NCI-H748 (cell line): ENCODE measurements around the gene KLF15.

Source experiments
- DNase-seq: peaks from one replicate; lab custom pipeline; 2025; ENCODE audit not compliant: unreplicated experiment; lab: John Stamatoyannopoulos, UW

KLF15 gene

DNA sequence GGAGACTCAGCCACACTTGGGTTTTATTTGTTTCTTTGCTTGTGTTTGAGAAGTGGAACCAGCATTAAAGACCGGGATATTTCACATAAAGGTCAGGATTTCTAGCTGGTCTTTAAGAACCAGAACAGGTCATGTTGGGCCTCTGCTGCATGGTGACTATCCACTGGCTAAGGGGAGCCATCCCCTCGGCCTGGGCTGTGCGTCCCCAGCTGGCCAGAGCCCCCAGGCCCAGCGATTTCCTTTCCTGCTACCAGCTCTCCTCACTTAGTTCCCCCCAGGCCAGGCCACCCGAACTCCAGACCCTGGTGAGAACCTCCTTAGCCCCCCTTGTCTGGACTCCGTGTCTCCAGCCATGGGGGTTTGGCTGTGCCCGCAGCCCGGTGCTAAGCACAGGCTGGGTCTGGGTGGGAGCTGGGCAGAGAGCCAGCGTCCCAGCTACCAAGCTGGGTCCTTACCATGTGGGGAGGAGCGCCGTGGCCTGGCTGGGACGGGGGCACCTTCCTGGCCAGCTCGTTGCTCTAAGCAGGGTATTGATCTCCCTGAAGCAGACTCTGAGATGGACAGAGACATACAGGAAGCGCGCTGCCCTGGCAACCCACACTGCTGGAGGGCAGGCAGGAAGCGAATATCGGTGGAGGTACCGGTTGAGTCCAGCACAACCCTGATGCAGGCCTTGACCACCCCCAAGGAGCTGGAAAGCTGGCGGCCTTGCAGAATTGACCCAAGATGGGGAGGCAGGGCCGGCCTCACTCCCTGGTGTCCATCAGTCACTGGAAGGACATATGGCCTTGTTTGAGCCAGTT is 49.4 kb downstream of the KLF15 start:
- DNase-seq, result no peak

DNA sequence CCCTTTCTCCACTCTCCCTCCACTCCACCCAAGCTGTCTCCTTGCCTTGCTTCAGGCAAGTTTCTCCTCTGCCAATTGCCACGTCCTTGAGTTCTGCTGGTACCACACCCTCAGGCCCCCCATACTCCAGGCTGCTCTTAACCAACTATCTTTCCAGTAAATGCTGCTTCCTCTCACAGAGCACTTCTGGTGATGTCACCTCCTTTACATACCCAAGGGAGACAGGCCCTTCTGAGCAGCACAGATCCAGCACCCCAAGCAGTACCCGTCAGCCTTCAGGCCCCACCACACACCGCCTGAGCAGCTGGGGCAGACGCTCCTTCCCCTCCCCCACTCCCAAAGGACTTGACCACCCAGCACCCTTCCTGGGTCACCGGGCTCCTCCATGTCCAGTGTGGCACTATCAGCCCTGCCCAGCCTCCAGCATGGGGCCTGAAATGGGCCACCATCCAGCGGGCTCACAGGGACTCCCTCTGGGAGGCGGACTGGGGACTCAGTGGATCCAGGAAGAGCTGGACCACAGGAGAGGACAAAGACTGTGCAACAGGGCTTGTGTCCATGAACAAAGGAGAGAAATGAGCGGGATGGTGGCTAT is 50.2 kb downstream of the KLF15 start:
- no peak for DNase-seq

- DNase-seq, result no peak
Measured at GRCh38 chr3:126306397-126306796, 50.8 kb downstream of the KLF15 start.

- DNase-seq, result no peak
Measured at GRCh38 chr3:126305427-126305826, 51.8 kb downstream of the KLF15 start.

GRCh38 chr3:126304704-126305103 is 52.5 kb downstream of the KLF15 start:
- no peak for DNase-seq

DNA sequence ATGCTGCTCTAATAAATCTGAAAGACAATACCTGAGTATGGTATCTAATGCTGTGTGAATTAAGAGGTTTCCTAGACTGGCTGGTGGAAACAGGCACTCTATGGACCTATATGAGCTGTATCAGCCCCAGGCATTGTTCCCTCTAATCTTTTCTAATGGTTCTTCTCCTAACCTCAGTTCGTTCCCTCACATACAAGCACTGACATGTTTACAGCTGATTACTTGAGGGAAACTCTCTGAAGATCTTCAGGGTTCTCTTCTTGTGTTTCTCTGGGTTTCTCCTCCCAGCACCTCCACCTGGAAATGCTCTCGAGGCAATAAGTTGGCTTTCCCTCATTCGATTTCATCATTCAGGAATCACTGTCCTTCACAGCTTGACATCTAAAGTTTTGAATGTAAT is 52.9 kb downstream of the KLF15 start:
- no peak for DNase-seq

GRCh38 chr3:126303272-126303671 is 53.9 kb downstream of the KLF15 start:
- no peak for DNase-seq

GRCh38 chr3:126300761-126301481 is 56.3 kb downstream of the KLF15 start:
- DNase-seq, result no peak

GRCh38 chr3:126300001-126300760 is 57.0 kb downstream of the KLF15 start:
- no peak for DNase-seq

- no peak for DNase-seq
Measured at GRCh38 chr3:126295407-126295939, 61.7 kb downstream of the KLF15 start.

DNA sequence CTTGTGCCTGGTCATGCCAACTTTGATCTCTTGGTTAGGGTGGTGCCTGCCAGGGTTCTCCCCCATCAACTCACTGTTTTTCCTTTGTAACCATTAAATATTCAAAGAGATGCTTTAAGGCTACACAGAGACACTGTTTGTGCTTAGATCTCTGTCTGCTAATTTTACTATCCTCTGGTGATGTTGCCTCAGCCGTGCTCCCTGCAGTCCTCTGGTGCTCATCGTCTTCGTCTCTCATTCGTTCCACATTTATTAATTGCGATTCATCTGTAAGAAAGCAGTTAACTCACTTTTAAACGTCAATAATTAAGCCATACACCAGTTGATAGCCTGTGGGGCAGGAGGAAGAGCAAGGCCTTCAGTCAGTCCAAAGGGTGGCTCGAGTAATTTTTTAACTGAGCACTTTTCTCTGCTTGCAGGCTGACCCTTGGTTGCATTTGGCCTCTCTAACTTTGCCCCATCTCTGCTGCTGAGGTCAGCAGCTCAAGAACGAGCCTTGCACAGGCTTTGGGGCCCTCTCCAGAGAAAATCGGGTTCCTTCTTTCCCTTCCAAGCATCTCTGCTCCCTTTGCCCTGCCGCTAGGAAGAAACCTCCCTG is 62.9 kb downstream of the KLF15 start:
- DNase-seq, result no peak

- DNase-seq, result no peak
Measured at GRCh38 chr3:126293370-126294082, 63.7 kb downstream of the KLF15 start.
